ENCODE results near the gene STYK1.

Gene STYK1

DNA sequence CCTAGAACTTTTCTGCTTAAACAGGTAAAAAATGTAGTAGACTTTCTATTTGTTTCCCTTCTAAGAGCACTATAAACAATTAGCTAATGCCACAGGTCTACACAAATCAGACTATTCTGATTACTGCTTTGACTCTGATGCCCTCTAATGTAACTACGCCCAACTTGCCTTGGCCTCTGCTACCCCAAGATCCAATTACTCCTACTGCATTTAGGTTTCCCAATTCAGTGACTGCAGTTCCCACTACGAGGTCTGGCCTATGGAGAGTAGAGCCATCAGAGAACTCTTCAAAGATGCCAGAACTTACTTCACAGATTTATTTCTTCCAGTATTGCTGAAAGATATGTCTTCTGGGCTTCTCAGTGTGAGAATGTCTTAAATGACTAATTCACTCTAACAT, 15.3 kb upstream of the STYK1 start:
- no peak overlapping the region for H3K4me3 ChIP-seq (replicated peaks in 1 of 2; ENCODE audit: low read depth in 2 of 2, low read length in 2 of 2)
- TF ChIP-seq, protein P1, sequence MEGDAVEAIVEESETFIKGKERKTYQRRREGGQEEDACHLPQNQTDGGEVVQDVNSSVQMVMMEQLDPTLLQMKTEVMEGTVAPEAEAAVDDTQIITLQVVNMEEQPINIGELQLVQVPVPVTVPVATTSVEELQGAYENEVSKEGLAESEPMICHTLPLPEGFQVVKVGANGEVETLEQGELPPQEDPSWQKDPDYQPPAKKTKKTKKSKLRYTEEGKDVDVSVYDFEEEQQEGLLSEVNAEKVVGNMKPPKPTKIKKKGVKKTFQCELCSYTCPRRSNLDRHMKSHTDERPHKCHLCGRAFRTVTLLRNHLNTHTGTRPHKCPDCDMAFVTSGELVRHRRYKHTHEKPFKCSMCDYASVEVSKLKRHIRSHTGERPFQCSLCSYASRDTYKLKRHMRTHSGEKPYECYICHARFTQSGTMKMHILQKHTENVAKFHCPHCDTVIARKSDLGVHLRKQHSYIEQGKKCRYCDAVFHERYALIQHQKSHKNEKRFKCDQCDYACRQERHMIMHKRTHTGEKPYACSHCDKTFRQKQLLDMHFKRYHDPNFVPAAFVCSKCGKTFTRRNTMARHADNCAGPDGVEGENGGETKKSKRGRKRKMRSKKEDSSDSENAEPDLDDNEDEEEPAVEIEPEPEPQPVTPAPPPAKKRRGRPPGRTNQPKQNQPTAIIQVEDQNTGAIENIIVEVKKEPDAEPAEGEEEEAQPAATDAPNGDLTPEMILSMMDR (IDR thresholded peaks at IDR 0.05; ENCODE audit: low read depth, low read length): no peak
- no peak for DNase-seq (ENCODE audit: low read depth in 2 of 2)

DNA sequence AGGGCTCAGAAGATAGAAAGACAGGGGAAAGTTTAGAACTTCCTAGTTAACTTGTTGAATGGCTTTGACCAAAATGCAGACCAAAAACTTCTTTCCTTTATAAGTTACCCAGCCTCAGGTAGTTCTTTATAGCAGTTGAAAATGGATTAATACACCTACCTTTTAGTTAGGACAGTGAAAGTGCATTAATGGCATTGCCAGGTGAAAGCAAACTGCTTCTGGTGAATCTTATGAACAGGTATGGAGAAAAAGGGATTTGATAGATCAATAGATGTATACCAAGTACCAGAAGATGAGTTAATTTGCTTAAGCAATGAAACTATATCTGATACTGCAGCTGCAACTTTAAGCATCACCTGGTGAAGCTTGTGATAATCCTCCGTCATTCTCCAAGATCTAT, 14.2 kb upstream of the STYK1 start:
- TF ChIP-seq, protein P1 (IDR thresholded peaks at IDR 0.05; ENCODE audit: low read depth, low read length): no peak
- H3K4me3 ChIP-seq (replicated peaks in 1 of 2; ENCODE audit: low read depth in 2 of 2, low read length in 2 of 2): no peak overlapping the region
- DNase-seq (ENCODE audit: low read depth in 2 of 2): no peak

DNA sequence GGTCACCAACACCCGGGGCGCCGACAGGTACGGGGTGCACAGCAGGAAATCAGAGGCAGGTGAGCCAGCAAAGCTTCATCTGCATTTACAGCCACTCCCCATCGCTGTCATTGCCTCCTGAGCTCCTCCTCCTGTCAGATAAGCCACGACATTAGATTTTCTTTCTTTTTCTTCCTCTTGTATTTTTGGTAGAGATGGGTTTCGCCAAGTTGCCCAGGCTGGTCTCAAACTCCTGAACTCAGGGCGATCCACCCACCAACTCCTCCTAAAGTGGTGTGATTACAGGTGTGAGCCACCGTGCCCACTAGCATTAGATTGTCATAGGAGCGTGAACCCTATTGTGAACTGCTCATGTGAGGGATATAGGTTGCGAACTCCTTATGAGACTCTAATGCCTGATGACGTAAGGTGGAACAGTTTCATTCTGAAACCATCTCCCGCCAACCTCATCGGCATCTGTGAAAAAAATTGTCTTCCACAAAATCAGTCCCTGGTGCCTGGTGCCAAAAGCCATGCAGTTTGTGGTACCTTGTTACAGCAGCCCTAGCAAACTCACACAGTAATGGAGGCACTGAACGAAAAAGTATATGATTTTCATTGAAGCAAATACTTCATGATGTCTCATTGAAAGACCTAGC, 1.5 kb downstream of the STYK1 start:
- no peak overlapping the region for H3K4me3 ChIP-seq (replicated peaks in 1 of 2; ENCODE audit: low read depth in 2 of 2, low read length in 2 of 2)
- DNase-seq (ENCODE audit: low read depth in 2 of 2): no peak
- TF ChIP-seq, protein P1 (IDR thresholded peaks at IDR 0.05; ENCODE audit: low read depth, low read length): no peak

DNA sequence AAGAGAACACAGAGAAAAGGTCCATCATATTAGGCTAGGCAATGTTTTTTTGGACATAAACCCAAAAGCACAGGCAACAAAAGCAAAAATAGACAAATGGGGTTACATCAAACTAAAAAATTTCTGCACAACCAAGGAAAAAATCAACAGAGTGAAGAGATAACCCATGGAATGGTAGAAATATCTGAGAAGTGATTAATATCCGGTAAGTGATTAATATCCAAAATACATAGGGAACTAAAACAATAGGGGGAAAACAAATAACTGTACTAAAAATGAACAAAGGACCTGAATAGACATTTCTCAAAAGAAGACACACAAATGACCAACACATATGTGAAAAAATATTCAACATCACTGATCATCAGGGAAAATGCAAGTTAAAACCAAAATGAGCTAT, 4.3 kb downstream of the STYK1 start:
- no peak overlapping the region for H3K4me3 ChIP-seq (replicated peaks in 1 of 2; ENCODE audit: low read depth in 2 of 2, low read length in 2 of 2)
- TF ChIP-seq, protein P1 (IDR thresholded peaks at IDR 0.05; ENCODE audit: low read depth, low read length): no peak
- peak in 1 of 2 donors; percentile 8 for DNase-seq (ENCODE audit: low read depth in 2 of 2)

DNA sequence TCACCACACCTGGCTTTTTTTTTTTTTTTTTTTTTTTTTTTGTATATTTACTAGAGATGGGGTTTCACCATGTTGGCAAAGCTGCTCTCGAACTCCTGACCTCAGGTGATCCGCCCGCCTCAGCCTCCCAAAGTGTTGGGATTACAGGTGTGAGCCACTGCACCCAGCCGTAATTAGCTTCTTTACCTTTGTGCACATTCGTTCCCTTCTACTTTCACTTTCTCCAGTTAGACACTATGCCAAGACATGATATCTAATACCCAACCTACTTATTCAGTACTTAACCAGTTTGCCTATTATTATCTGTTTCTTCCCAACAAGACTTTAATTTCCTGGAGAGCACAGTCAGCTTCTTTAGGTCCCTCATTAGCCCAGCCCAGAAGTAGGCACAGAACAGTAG, 5.3 kb downstream of the STYK1 start:
- H3K4me3 ChIP-seq (replicated peaks in 1 of 2; ENCODE audit: low read depth in 2 of 2, low read length in 2 of 2): no peak overlapping the region

DNA sequence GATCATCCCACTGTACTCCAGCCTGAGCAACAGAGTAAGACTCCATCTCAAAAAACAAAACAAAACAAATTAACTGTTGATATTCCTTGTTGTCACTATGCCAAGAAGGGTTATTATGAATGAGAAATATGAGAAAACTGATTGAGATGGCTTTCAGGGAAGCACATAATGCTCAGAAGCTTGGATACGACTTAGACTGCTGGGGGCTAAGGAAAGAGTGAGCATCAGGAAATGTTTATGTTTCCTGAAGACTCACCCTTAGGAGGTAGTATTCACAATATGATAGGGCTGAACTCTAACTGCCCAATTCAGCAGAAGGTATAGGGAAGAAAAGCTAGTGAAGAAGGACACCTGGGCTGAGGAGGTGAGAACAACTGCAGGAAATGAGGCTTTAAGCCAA, 6.3 kb downstream of the STYK1 start:
- TF ChIP-seq, protein P1 (IDR thresholded peaks at IDR 0.05; ENCODE audit: low read depth, low read length): no peak
- no peak for DNase-seq (ENCODE audit: low read depth in 2 of 2)
- H3K4me3 ChIP-seq (replicated peaks in 1 of 2; ENCODE audit: low read depth in 2 of 2, low read length in 2 of 2): no peak overlapping the region

More for the DNA sequence above, 5.3 kb downstream of the STYK1 start:
- TF ChIP-seq, protein P1 (IDR thresholded peaks at IDR 0.05; ENCODE audit: low read depth, low read length): no peak
- DNase-seq (ENCODE audit: low read depth in 2 of 2): no peak

DNA sequence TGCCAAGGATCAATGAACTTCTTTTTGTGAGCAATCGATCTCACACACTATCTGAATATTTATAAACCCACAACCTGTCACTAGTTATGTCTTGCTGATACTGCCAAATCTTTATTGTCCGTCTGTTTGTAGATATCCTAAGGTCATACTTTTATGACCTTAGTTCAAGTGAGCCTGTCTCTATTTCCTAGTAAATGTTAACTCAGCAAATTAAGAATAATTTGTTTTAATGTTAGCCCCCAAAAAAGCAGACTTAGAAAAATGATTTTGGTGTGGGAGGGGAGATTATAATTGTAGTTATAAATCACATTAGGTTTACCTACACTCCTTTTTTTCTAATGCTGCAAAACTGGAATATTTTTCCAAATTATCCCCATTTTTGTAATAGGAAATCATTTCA, 9.4 kb downstream of the STYK1 start:
- no peak overlapping the region for H3K4me3 ChIP-seq (replicated peaks in 1 of 2; ENCODE audit: low read depth in 2 of 2, low read length in 2 of 2)
- TF ChIP-seq, protein P1 (IDR thresholded peaks at IDR 0.05; ENCODE audit: low read depth, low read length): no peak
- DNase-seq (ENCODE audit: low read depth in 2 of 2): no peak

All from cardiac fibroblast (primary cell).